IPS-15b (cell line): Measurements from ENCODE around the gene PSTPIP1.

Experiments used
- H3K27me3 ChIP-seq: one replicate; pipeline ENCODE4 v1.6.1; 2013; ENCODE audit warnings: low read length; ENCODE audit not compliant: control insufficient read depth, insufficient read depth
- H3K36me3 ChIP-seq: one replicate; pipeline ENCODE4 v1.6.1; 2013; ENCODE audit warnings: low read length; ENCODE audit not compliant: control insufficient read depth, insufficient read depth
- H3K4me1 ChIP-seq: one replicate; pipeline ENCODE4 v1.6.1; 2013; ENCODE audit warnings: mild to moderate bottlenecking, low read length; ENCODE audit not compliant: control insufficient read depth, insufficient read depth
- H3K4me3 ChIP-seq: one replicate; pipeline ENCODE4 v1.5.1; 2013; ENCODE audit warnings: low read depth, low read length
- H3K9ac ChIP-seq: one replicate; pipeline ENCODE4 v1.6.1; 2013; ENCODE audit warnings: low read depth, mild to moderate bottlenecking, low read length
- H3K9me3 ChIP-seq: one replicate; pipeline ENCODE4 v1.6.1; 2013; ENCODE audit warnings: mild to moderate bottlenecking, low read length; ENCODE audit not compliant: control insufficient read depth, insufficient read depth

Gene PSTPIP1

GRCh38 chr15:77009176-77009575, 14.2 kb downstream of the PSTPIP1 start:
- no peaks in the 10 kb centered on the region for H3K36me3 ChIP-seq
- H3K4me1 ChIP-seq, result no peaks in the 10 kb centered on the region
- H3K9me3 ChIP-seq, result no peaks in the 10 kb centered on the region
- H3K27me3 ChIP-seq, result no peaks in the 10 kb centered on the region
- H3K9ac ChIP-seq, result no peak overlapping the region
- H3K4me3 ChIP-seq, result no peak overlapping the region

DNA sequence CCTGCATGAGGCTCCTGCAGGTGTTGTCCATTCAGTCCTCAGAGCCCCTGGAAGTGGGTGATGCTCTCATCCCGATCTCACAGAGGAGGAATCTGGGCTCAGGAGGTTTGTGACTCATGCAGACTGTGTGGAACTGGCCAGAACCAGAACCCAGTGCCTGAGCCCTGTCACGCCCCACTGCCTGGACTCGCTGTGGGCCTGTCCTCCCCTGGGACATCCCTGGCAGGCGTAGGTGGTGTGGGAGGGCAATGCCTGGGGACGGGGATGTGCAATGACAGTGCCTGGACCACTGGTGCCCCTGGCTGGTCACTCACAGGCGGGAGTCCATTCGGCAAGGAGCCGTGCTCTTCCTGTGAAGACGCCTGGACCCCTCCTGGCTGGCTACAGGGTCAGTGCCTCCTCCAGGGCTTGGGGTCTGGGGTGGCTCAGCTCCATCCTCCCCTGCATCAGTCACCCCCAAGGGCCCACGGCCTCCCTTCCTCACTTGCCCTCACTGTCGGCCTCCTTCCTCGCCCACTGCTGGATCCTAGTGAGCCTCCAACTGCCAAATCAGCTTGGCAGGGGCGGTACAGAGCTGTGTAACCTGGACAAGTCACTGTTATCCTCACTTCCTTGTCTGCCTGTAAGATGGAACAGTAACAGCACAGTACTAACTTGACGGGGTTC, 14.9 kb downstream of the PSTPIP1 start:
- Histone ChIP-seq H3K4me1 (no peaks in the 10 kb centered on the region), H3K9me3 (no peaks in the 10 kb centered on the region), H3K4me3 (no peak overlapping the region), H3K27me3 (no peaks in the 10 kb centered on the region), H3K36me3 (no peaks in the 10 kb centered on the region), H3K9ac (no peak overlapping the region)

- no peaks in the 10 kb centered on the region for H3K36me3 ChIP-seq
- no peaks in the 10 kb centered on the region for H3K4me1 ChIP-seq
- H3K9ac ChIP-seq, result no peak overlapping the region
- H3K27me3 ChIP-seq, result no peaks in the 10 kb centered on the region
- H3K9me3 ChIP-seq, result no peaks in the 10 kb centered on the region
- no peak overlapping the region for H3K4me3 ChIP-seq
Observed at GRCh38 chr15:77010312-77010686, 15.4 kb downstream of the PSTPIP1 start.

GRCh38 chr15:77010857-77011256, 15.9 kb downstream of the PSTPIP1 start:
- H3K4me1 ChIP-seq, result no peaks in the 10 kb centered on the region

GRCh38 chr15:77012117-77012712, 17.3 kb downstream of the PSTPIP1 start:
- no peak overlapping the region for H3K9ac ChIP-seq
- no peaks in the 10 kb centered on the region for H3K27me3 ChIP-seq
- no peaks in the 10 kb centered on the region for H3K4me1 ChIP-seq

More at GRCh38 chr15:77010857-77011256, 15.9 kb downstream of the PSTPIP1 start:
- no peaks in the 10 kb centered on the region for H3K27me3 ChIP-seq
- no peaks in the 10 kb centered on the region for H3K9me3 ChIP-seq
- no peak overlapping the region for H3K9ac ChIP-seq
- H3K36me3 ChIP-seq, result no peaks in the 10 kb centered on the region
- no peak overlapping the region for H3K4me3 ChIP-seq

GRCh38 chr15:77012868-77013267, 17.9 kb downstream of the PSTPIP1 start:
- Histone ChIP-seq H3K4me1 (no peaks in the 10 kb centered on the region), H3K4me3 (no peak overlapping the region), H3K9me3 (no peaks in the 10 kb centered on the region), H3K9ac (no peak overlapping the region), H3K27me3 (no peaks in the 10 kb centered on the region), H3K36me3 (no peaks in the 10 kb centered on the region)

More at GRCh38 chr15:77012117-77012712, 17.3 kb downstream of the PSTPIP1 start:
- no peak overlapping the region for H3K4me3 ChIP-seq
- no peaks in the 10 kb centered on the region for H3K36me3 ChIP-seq
- no peaks in the 10 kb centered on the region for H3K9me3 ChIP-seq

- H3K9me3 ChIP-seq, result no peaks in the 10 kb centered on the region
- no peak overlapping the region for H3K4me3 ChIP-seq
- no peaks in the 10 kb centered on the region for H3K27me3 ChIP-seq
- H3K36me3 ChIP-seq, result no peaks in the 10 kb centered on the region
- no peaks in the 10 kb centered on the region for H3K4me1 ChIP-seq
- H3K9ac ChIP-seq, result no peak overlapping the region
Observed at GRCh38 chr15:77013776-77014131, 18.8 kb downstream of the PSTPIP1 start.

- H3K9ac ChIP-seq, result no peak overlapping the region
- no peaks in the 10 kb centered on the region for H3K9me3 ChIP-seq
- no peaks in the 10 kb centered on the region for H3K36me3 ChIP-seq
- H3K4me3 ChIP-seq, result no peak overlapping the region
- H3K27me3 ChIP-seq, result no peaks in the 10 kb centered on the region
- H3K4me1 ChIP-seq, result no peaks in the 10 kb centered on the region
Observed at GRCh38 chr15:77014132-77015081, 19.5 kb downstream of the PSTPIP1 start.

GRCh38 chr15:77015646-77016320, 20.9 kb downstream of the PSTPIP1 start:
- no peak overlapping the region for H3K9ac ChIP-seq
- no peaks in the 10 kb centered on the region for H3K4me1 ChIP-seq
- H3K9me3 ChIP-seq, result no peaks in the 10 kb centered on the region
- H3K36me3 ChIP-seq, result no peaks in the 10 kb centered on the region
- H3K4me3 ChIP-seq, result no peak overlapping the region
- no peaks in the 10 kb centered on the region for H3K27me3 ChIP-seq

DNA sequence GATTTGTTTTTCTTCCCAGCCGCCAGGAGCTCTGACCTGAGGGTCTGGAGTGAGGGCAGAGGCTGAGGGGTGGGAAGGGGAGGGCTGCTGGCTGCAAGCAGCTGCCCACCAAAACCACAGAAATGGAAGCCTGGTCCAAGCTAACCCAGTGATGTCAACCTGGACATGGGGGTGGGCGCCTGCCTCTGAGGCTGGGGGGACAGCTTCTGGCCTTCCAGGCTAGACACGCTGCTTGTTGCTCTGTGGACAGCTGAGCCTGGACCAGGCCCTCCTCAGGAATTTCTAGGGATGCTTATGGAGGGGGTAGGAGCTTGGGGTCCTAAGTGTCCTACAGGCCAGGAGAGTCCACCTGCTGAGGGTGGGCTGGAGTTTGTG, 21.4 kb downstream of the PSTPIP1 start:
- Histone ChIP-seq H3K4me1 (no peaks in the 10 kb centered on the region), H3K36me3 (no peaks in the 10 kb centered on the region), H3K27me3 (no peaks in the 10 kb centered on the region), H3K4me3 (no peak overlapping the region), H3K9me3 (no peaks in the 10 kb centered on the region), H3K9ac (no peak overlapping the region)

DNA sequence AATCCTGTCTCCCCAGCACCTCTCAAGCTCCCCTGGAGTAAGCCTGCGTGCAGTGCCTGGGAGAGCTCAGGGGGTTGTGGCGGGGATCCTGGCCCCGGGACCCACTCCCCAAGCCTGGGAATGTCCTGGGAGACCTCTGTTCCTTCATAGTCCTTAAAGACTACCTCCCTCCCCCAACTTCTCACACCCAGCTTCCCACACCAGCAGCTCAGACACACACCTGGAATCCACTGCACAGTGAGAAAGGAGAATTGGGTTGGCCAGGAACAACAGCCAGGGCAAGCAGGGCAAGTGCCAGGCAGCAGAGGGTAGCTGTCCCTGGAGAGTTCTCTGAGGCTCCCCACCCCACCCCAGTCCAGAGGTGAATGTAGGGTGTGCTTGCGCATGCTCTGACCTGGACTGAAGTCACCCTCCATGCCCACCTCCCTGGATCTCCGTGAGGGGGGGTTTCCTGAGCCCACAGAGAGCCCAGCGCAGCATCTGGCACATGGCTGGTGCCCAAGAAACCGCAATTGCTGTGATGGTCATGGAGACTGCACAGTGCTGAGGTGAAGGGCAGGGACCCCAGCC, 22.2 kb downstream of the PSTPIP1 start:
- no peak overlapping the region for H3K4me3 ChIP-seq
- no peaks in the 10 kb centered on the region for H3K27me3 ChIP-seq
- no peaks in the 10 kb centered on the region for H3K9me3 ChIP-seq
- H3K4me1 ChIP-seq, result no peaks in the 10 kb centered on the region
- no peak overlapping the region for H3K9ac ChIP-seq
- H3K36me3 ChIP-seq, result no peaks in the 10 kb centered on the region
